ENCODE data around the gene FAM131C. TPM values are rescaled to one million over a fixed set of nuclear protein-coding genes. Genes with fewer than 3 reads are reported as not detected.

Gene FAM131C
- total RNA-seq, 6 donors from 2014 or later: 0.13 TPM; not detected in 5

GRCh38 chr1:16076865-16077238 lies 3.4 kb upstream of the FAM131C start:
- DNase-seq (no peak), ATAC-seq (ENCODE audit: low FRiP score in 2 of 2) (no peak)
- TF ChIP-seq CTCF (IDR thresholded peaks at IDR 0.05) (no peak), POLR2AphosphoS5 (IDR thresholded peaks at IDR 0.05) (no peak), POLR2A (IDR thresholded peaks at IDR 0.05) (no peak), EP300 (IDR thresholded peaks at IDR 0.05) (no peak)
- Histone ChIP-seq H3K27ac (no peak overlapping the region), H3K4me1 (peaks cover 13 to 22% (median 17%) of the 10 kb centered on the region in 4 donors), H3K9me3 (no peaks in the 10 kb centered on the region), H3K27me3 (peaks cover 0 to 11% (median 8%) of the 10 kb centered on the region in 4 donors), H3K36me3 (no peaks in the 10 kb centered on the region), H3K4me3 (no peak overlapping the region)
- WGBS, 2 donors: 91 to 92% methylated on average over 8 to 9 of the region's 11 CpGs

- peaks cover 0 to 11% (median 8%) of the 10 kb centered on the region in 4 donors for H3K27me3 ChIP-seq
- no peaks in the 10 kb centered on the region for H3K36me3 ChIP-seq
- ATAC-seq (ENCODE audit: low FRiP score in 2 of 2) (peak in 1 of 2 donors; percentile 1), DNase-seq (no peak)
- H3K4me3 ChIP-seq: no peak overlapping the region
- TF ChIP-seq EP300 (IDR thresholded peaks at IDR 0.05) (no peak), CTCF (IDR thresholded peaks at IDR 0.05) (no peak), POLR2AphosphoS5 (IDR thresholded peaks at IDR 0.05) (no peak), POLR2A (IDR thresholded peaks at IDR 0.05) (no peak)
- 80 to 94% methylated on average over 10 to 14 of the region's 14 CpGs for WGBS, 2 donors
- peaks cover 13 to 22% (median 17%) of the 10 kb centered on the region in 4 donors for H3K4me1 ChIP-seq
- no peak overlapping the region for H3K27ac ChIP-seq
- H3K9me3 ChIP-seq: no peaks in the 10 kb centered on the region
These were observed 2.8 kb upstream of the FAM131C start for GRCh38 chr1:16076031-16076864.

GRCh38 chr1:16075337-16076030 lies 2.0 kb upstream of the FAM131C start:
- no peak overlapping the region for H3K4me3 ChIP-seq
- DNase-seq: peak; percentile 36 to 85
- H3K4me1 ChIP-seq: peaks cover 13 to 22% (median 17%) of the 10 kb centered on the region in 4 donors
- 66 to 73% methylated on average over 10 to 11 of the region's 11 CpGs for WGBS, 2 donors
- no peaks in the 10 kb centered on the region for H3K36me3 ChIP-seq
- TF ChIP-seq POLR2AphosphoS5 (IDR thresholded peaks at IDR 0.05) (no peak), CTCF (IDR thresholded peaks at IDR 0.05) (no peak), EP300 (IDR thresholded peaks at IDR 0.05) (no peak), POLR2A (IDR thresholded peaks at IDR 0.05) (no peak)
- ATAC-seq (ENCODE audit: low FRiP score in 2 of 2): peak in 1 of 2 donors; percentile 9
- H3K9me3 ChIP-seq: no peaks in the 10 kb centered on the region
- H3K27ac ChIP-seq: no peak overlapping the region
- H3K27me3 ChIP-seq: peaks cover 0 to 11% (median 8%) of the 10 kb centered on the region in 4 donors

- 76 to 88% methylated on average over 5 of the region's 5 CpGs for WGBS, 2 donors
- Histone ChIP-seq H3K9me3 (no peaks in the 10 kb centered on the region), H3K4me1 (peaks cover 11 to 19% (median 16%) of the 10 kb centered on the region in 4 donors), H3K36me3 (no peaks in the 10 kb centered on the region), H3K4me3 (no peak overlapping the region), H3K27me3 (peaks cover 0 to 11% (median 8%) of the 10 kb centered on the region in 4 donors), H3K27ac (no peak overlapping the region)
- no peak for TF ChIP-seq EP300 (IDR thresholded peaks at IDR 0.05)
- no peak for TF ChIP-seq CTCF (IDR thresholded peaks at IDR 0.05)
- TF ChIP-seq POLR2A (IDR thresholded peaks at IDR 0.05): no peak
- no peak for TF ChIP-seq POLR2AphosphoS5 (IDR thresholded peaks at IDR 0.05)
- no peak for DNase-seq
- no peak for ATAC-seq (ENCODE audit: low FRiP score in 2 of 2)
These were observed 766 bp upstream of the FAM131C start for GRCh38 chr1:16074217-16074616.

All from upper lobe of left lung (tissue), 6 donors.